ENCODE results near the gene PACRG.

Gene PACRG

GRCh38 chr6:163310096-163310972 is 582.6 kb downstream of the PACRG start:
- H4K91ac ChIP-seq (ENCODE audit: low read length) = no peak overlapping the region
- H3K18ac ChIP-seq (ENCODE audit: low read depth in 1 of 2, low read length in 2 of 2) = no peak overlapping the region
- no peak overlapping the region for H2AK5ac ChIP-seq (ENCODE audit: low read length, severe bottlenecking)
- no peak overlapping the region for H2BK120ac ChIP-seq (ENCODE audit: low read depth, low read length)
- H2BK15ac ChIP-seq (ENCODE audit: low read depth, poor library complexity, severe bottlenecking) = no peak overlapping the region
- no peak for DNase-seq
- no peak overlapping the region for H3K4me3 ChIP-seq (ENCODE audit: insufficient read depth in 1 of 2, low read depth in 1 of 2, low read length in 2 of 2)
- H3K79me1 ChIP-seq (replicated peaks; ENCODE audit: low read length, poor library complexity, severe bottlenecking) = no peaks in the 10 kb centered on the region
- H3K4ac ChIP-seq (ENCODE audit: low read depth in 1 of 2, low read length in 2 of 2) = no peak overlapping the region
- no peak overlapping the region for H3K27ac ChIP-seq (ENCODE audit: low read length, poor library complexity, severe bottlenecking)
- H3K36me3 ChIP-seq (ENCODE audit: control insufficient read depth in 1 of 2, insufficient read depth in 2 of 2, low read depth in 1 of 2, low read length in 2 of 2) = no peaks in the 10 kb centered on the region
- H4K8ac ChIP-seq (ENCODE audit: low read length) = no peak overlapping the region
- no peak overlapping the region for H2AFZ ChIP-seq (ENCODE audit: low read depth, low read length)
- H2BK12ac ChIP-seq (ENCODE audit: low read length in 2 of 2) = no peak overlapping the region
- H3K4me2 ChIP-seq (ENCODE audit: low read length, poor library complexity, severe bottlenecking) = no peak overlapping the region
- 96% methylated on average over 39 of the region's 44 CpGs for WGBS
- H3K9me3 ChIP-seq (ENCODE audit: control insufficient read depth, low read length) = no peaks in the 10 kb centered on the region
- H2BK5ac ChIP-seq (ENCODE audit: low read depth, low read length, poor library complexity, severe bottlenecking) = no peak overlapping the region
- no peak overlapping the region for H3K9ac ChIP-seq (ENCODE audit: low read length)
- H3K14ac ChIP-seq (ENCODE audit: low read length in 2 of 2) = no peak overlapping the region
- H3K27me3 ChIP-seq (ENCODE audit: control insufficient read depth in 1 of 2, insufficient read depth in 1 of 2, low read length in 2 of 2) = no peaks in the 10 kb centered on the region
- H3K23ac ChIP-seq (ENCODE audit: low read length in 2 of 2) = no peak overlapping the region
- H3K4me1 ChIP-seq (ENCODE audit: control insufficient read depth, insufficient read depth, low read depth, low read length) = peaks cover 7% of the 10 kb centered on the region

- Histone ChIP-seq H3K27me3 (ENCODE audit: control insufficient read depth in 1 of 2, insufficient read depth in 1 of 2, low read length in 2 of 2) (no peaks in the 10 kb centered on the region), H3K9ac (ENCODE audit: low read length) (no peak overlapping the region), H2AK5ac (ENCODE audit: low read length, severe bottlenecking) (no peak overlapping the region), H3K23ac (ENCODE audit: low read length in 2 of 2) (no peak overlapping the region), H2BK120ac (ENCODE audit: low read depth, low read length) (no peak overlapping the region), H3K4me3 (ENCODE audit: insufficient read depth in 1 of 2, low read depth in 1 of 2, low read length in 2 of 2) (no peak overlapping the region), H3K14ac (ENCODE audit: low read length in 2 of 2) (no peak overlapping the region), H3K36me3 (ENCODE audit: control insufficient read depth in 1 of 2, insufficient read depth in 2 of 2, low read depth in 1 of 2, low read length in 2 of 2) (no peaks in the 10 kb centered on the region), H2BK5ac (ENCODE audit: low read depth, low read length, poor library complexity, severe bottlenecking) (no peak overlapping the region), H3K4me1 (ENCODE audit: control insufficient read depth, insufficient read depth, low read depth, low read length) (peaks cover 7% of the 10 kb centered on the region), H3K9me3 (ENCODE audit: control insufficient read depth, low read length) (no peaks in the 10 kb centered on the region), H4K91ac (ENCODE audit: low read length) (no peak overlapping the region), H3K79me1 (replicated peaks; ENCODE audit: low read length, poor library complexity, severe bottlenecking) (no peaks in the 10 kb centered on the region), H4K8ac (ENCODE audit: low read length) (no peak overlapping the region), H3K4ac (ENCODE audit: low read depth in 1 of 2, low read length in 2 of 2) (no peak overlapping the region), H3K4me2 (ENCODE audit: low read length, poor library complexity, severe bottlenecking) (no peak overlapping the region), H3K18ac (ENCODE audit: low read depth in 1 of 2, low read length in 2 of 2) (no peak overlapping the region), H2BK12ac (ENCODE audit: low read length in 2 of 2) (no peak overlapping the region), H3K27ac (ENCODE audit: low read length, poor library complexity, severe bottlenecking) (no peak overlapping the region), H2BK15ac (ENCODE audit: low read depth, poor library complexity, severe bottlenecking) (no peak overlapping the region), H2AFZ (ENCODE audit: low read depth, low read length) (no peak overlapping the region)
- DNase-seq = no peak
- WGBS = 71% methylated on average over 1 of the region's 2 CpGs
Observed at GRCh38 chr6:163310973-163311383, 583.2 kb downstream of the PACRG start.

DNA sequence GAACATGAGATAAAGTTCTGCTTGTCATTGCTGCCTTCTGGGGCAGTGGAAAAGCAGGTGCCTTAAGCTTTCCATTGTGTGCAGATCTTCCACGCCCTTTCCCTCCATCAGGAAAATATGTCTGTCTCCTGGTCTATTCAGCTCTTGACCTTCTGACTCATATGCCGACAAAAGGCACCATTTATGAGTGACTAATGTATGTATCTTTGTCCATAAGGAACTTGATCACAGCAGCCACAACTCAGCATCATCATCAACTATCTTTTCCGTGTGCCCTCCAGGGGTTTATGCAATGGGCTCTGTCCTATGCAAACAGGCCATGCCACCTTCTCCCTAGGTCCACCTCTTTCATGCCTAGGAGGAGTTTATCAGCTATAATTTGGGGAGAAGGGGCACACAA is 584.1 kb downstream of the PACRG start:
- Histone ChIP-seq H3K9ac (ENCODE audit: low read length) (no peak overlapping the region), H2AK5ac (ENCODE audit: low read length, severe bottlenecking) (no peak overlapping the region), H3K4me2 (ENCODE audit: low read length, poor library complexity, severe bottlenecking) (no peak overlapping the region), H3K23ac (ENCODE audit: low read length in 2 of 2) (no peak overlapping the region), H3K4me1 (ENCODE audit: control insufficient read depth, insufficient read depth, low read depth, low read length) (peaks cover 7% of the 10 kb centered on the region), H3K4ac (ENCODE audit: low read depth in 1 of 2, low read length in 2 of 2) (no peak overlapping the region), H2AFZ (ENCODE audit: low read depth, low read length) (no peak overlapping the region), H3K27ac (ENCODE audit: low read length, poor library complexity, severe bottlenecking) (no peak overlapping the region), H2BK5ac (ENCODE audit: low read depth, low read length, poor library complexity, severe bottlenecking) (no peak overlapping the region), H3K4me3 (ENCODE audit: insufficient read depth in 1 of 2, low read depth in 1 of 2, low read length in 2 of 2) (no peak overlapping the region), H3K36me3 (ENCODE audit: control insufficient read depth in 1 of 2, insufficient read depth in 2 of 2, low read depth in 1 of 2, low read length in 2 of 2) (no peaks in the 10 kb centered on the region), H4K91ac (ENCODE audit: low read length) (no peak overlapping the region), H2BK15ac (ENCODE audit: low read depth, poor library complexity, severe bottlenecking) (no peak overlapping the region), H2BK120ac (ENCODE audit: low read depth, low read length) (no peak overlapping the region), H3K9me3 (ENCODE audit: control insufficient read depth, low read length) (no peaks in the 10 kb centered on the region), H3K18ac (ENCODE audit: low read depth in 1 of 2, low read length in 2 of 2) (no peak overlapping the region), H3K14ac (ENCODE audit: low read length in 2 of 2) (no peak overlapping the region), H4K8ac (ENCODE audit: low read length) (no peak overlapping the region), H3K27me3 (ENCODE audit: control insufficient read depth in 1 of 2, insufficient read depth in 1 of 2, low read length in 2 of 2) (no peaks in the 10 kb centered on the region), H3K79me1 (replicated peaks; ENCODE audit: low read length, poor library complexity, severe bottlenecking) (no peaks in the 10 kb centered on the region), H2BK12ac (ENCODE audit: low read length in 2 of 2) (no peak overlapping the region)
- peak; percentile 6 for DNase-seq
- 57% methylated on average over 2 of the region's 3 CpGs for WGBS

- Histone ChIP-seq H3K4me3 (ENCODE audit: insufficient read depth in 1 of 2, low read depth in 1 of 2, low read length in 2 of 2) (no peak overlapping the region), H3K14ac (ENCODE audit: low read length in 2 of 2) (no peak overlapping the region), H3K4me2 (ENCODE audit: low read length, poor library complexity, severe bottlenecking) (no peak overlapping the region), H2AK5ac (ENCODE audit: low read length, severe bottlenecking) (no peak overlapping the region), H2BK15ac (ENCODE audit: low read depth, poor library complexity, severe bottlenecking) (no peak overlapping the region), H3K27ac (ENCODE audit: low read length, poor library complexity, severe bottlenecking) (no peak overlapping the region), H3K36me3 (ENCODE audit: control insufficient read depth in 1 of 2, insufficient read depth in 2 of 2, low read depth in 1 of 2, low read length in 2 of 2) (no peaks in the 10 kb centered on the region), H2BK120ac (ENCODE audit: low read depth, low read length) (no peak overlapping the region), H2AFZ (ENCODE audit: low read depth, low read length) (no peak overlapping the region), H3K4me1 (ENCODE audit: control insufficient read depth, insufficient read depth, low read depth, low read length) (peaks cover 7% of the 10 kb centered on the region), H3K18ac (ENCODE audit: low read depth in 1 of 2, low read length in 2 of 2) (no peak overlapping the region), H3K27me3 (ENCODE audit: control insufficient read depth in 1 of 2, insufficient read depth in 1 of 2, low read length in 2 of 2) (no peaks in the 10 kb centered on the region), H4K8ac (ENCODE audit: low read length) (no peak overlapping the region), H3K9me3 (ENCODE audit: control insufficient read depth, low read length) (no peaks in the 10 kb centered on the region), H2BK12ac (ENCODE audit: low read length in 2 of 2) (no peak overlapping the region), H2BK5ac (ENCODE audit: low read depth, low read length, poor library complexity, severe bottlenecking) (no peak overlapping the region), H3K23ac (ENCODE audit: low read length in 2 of 2) (no peak overlapping the region), H3K79me1 (replicated peaks; ENCODE audit: low read length, poor library complexity, severe bottlenecking) (no peaks in the 10 kb centered on the region), H3K4ac (ENCODE audit: low read depth in 1 of 2, low read length in 2 of 2) (no peak overlapping the region), H3K9ac (ENCODE audit: low read length) (no peak overlapping the region), H4K91ac (ENCODE audit: low read length) (no peak overlapping the region)
- WGBS = 98% methylated on average over 3 of the region's 4 CpGs
- no peak for DNase-seq
Observed at GRCh38 chr6:163313566-163313965, 585.8 kb downstream of the PACRG start.
